HCT116 (cell line): ENCODE measurements around the gene S1PR2. TPM values are rescaled to one million over a fixed set of nuclear protein-coding genes. Genes with fewer than 3 reads are reported as not detected.

Source experiments
- ATAC-seq: fragments of 200-7000 bp; cut with Tn5 transposase; 2 replicates; pipeline ENCODE4 v1.9.1; 2020; ENCODE audit warnings: mild to moderate bottlenecking, moderate library complexity
- BruUV-seq: library from RNA; stranded (reverse); fragments of 400-500 nt; replicated peaks from 2 replicates; lab custom pipeline; 2021; lab: Mats Ljungman, UMichigan
- CTCF ChIA-PET: fragments of 300-600 bp; sonication (Branson Sonifier 250); formaldehyde crosslinking; loops from one replicate; lab custom pipeline; 2021; ENCODE audit warnings: antibody characterized with exemption; lab: Charles Lee
- POLR2A ChIA-PET: fragments of 300-600, 350-600 bp; sonication (Branson Sonifier 250); formaldehyde crosslinking; loops from one replicate; lab custom pipeline; 2021; ENCODE audit warnings: antibody characterized with exemption; lab: Charles Lee
- RAD21 ChIA-PET, 2 experiments: fragments of 300-600 bp; sonication (Branson Sonifier 250); formaldehyde crosslinking; loops; one replicate each; lab custom pipeline; 2023; ENCODE audit warnings: low total read pairs in 2 of 2; ENCODE audit not compliant: uncharacterized antibody in 2 of 2, unreplicated experiment in 2 of 2, low non-redundant PET in 1 of 2; lab: Charles Lee
- DNase-seq: peaks from one replicate; pipeline ENCODE4 v3.0.0-alpha.2; 2010; ENCODE audit warnings: low read depth, low spot score
- H2AFZ ChIP-seq: fragments of 200-600 bp; shearing (Covaris generic), sonication (generic); 2 replicates; pipeline ENCODE4 v1.6.1; 2017; ENCODE audit warnings: low read depth, mixed run types, mixed read lengths, antibody characterized with exemption, low read length; ENCODE audit not compliant: poor library complexity, severe bottlenecking
- H3K27ac ChIP-seq: 2 replicates; pipeline ENCODE4 v1.5.1; 2012; ENCODE audit warnings: low read depth, low read length
- H3K27me3 ChIP-seq: fragments of 200-600 bp; sonication (generic); 2 replicates; pipeline ENCODE4 v1.6.1; 2016; ENCODE audit warnings: mixed run types, low read length, mixed read lengths; ENCODE audit not compliant: insufficient read depth
- H3K36me3 ChIP-seq, 2 experiments: fragments of 200-500 bp in 1 of 2; fragments of 200-600 bp in 1 of 2; sonication (Bioruptor generic) in 1 of 2; sonication (generic) in 1 of 2; 2 replicates each; pipeline versions ENCODE4 v1.5.1 to v1.6.1; 2014 to 2016; ENCODE audit warnings: low read length in 2 of 2, inconsistent platforms in 1 of 2, mixed read lengths in 1 of 2, mixed run types in 1 of 2; ENCODE audit not compliant: insufficient read depth in 2 of 2, control insufficient read depth in 1 of 2
- H3K4me1 ChIP-seq, 2 experiments: fragments of 200-600 bp in 1 of 2; sonication (generic) in 1 of 2; 2 replicates each; pipeline versions ENCODE4 v1.5.1 to v1.6.1; 2012 to 2017; ENCODE audit warnings: low read length in 2 of 2, inconsistent platforms in 1 of 2, mild to moderate bottlenecking in 1 of 2, mixed read lengths in 1 of 2, mixed run types in 1 of 2, moderate library complexity in 1 of 2; ENCODE audit not compliant: insufficient read depth in 2 of 2, control insufficient read depth in 1 of 2
- H3K4me2 ChIP-seq: fragments of 200-600 bp; sonication (generic); 2 replicates; pipeline ENCODE4 v1.6.1; 2017; ENCODE audit warnings: mixed run types, low read length, mixed read lengths
- H3K4me3 ChIP-seq, 2 experiments: fragments of 200-600 bp in 1 of 2; sonication (generic) in 1 of 2; replicated peaks in 1 of 2; 2 replicates each; pipeline ENCODE4 v1.5.1; 2011 to 2016; ENCODE audit warnings: low read length in 2 of 2, control low read depth in 1 of 2, low read depth in 1 of 2, mild to moderate bottlenecking in 1 of 2, mixed read lengths in 1 of 2, mixed run types in 1 of 2
- H3K79me2 ChIP-seq: fragments of 200-600 bp; sonication (generic); 2 replicates; pipeline ENCODE4 v1.6.1; 2017; ENCODE audit warnings: mild to moderate bottlenecking, mixed run types, low read length, moderate library complexity, mixed read lengths; ENCODE audit not compliant: insufficient read depth
- H3K9ac ChIP-seq: fragments of 200-600 bp; sonication (generic); 2 replicates; pipeline ENCODE4 v1.6.1; 2016; ENCODE audit warnings: low read length, mixed read lengths
- H3K9me2 ChIP-seq: fragments of 200-600 bp; sonication (generic), shearing (Covaris generic); 2 replicates; pipeline ENCODE4 v1.6.1; 2017; ENCODE audit warnings: mixed run types, mild to moderate bottlenecking, moderate library complexity; ENCODE audit not compliant: insufficient read depth
- H3K9me3 ChIP-seq, 2 experiments: fragments of 200-500 bp in 1 of 2; fragments of 200-600 bp in 1 of 2; sonication (Bioruptor generic) in 1 of 2; sonication (generic) in 1 of 2; 2 replicates each; pipeline ENCODE4 v1.6.1; 2014 to 2017; ENCODE audit warnings: low read length in 2 of 2, mixed read lengths in 2 of 2, inconsistent platforms in 1 of 2, low read depth in 1 of 2, mild to moderate bottlenecking in 1 of 2, mixed run types in 1 of 2, moderate library complexity in 1 of 2; ENCODE audit not compliant: control insufficient read depth in 1 of 2, insufficient read depth in 1 of 2
- H4K20me1 ChIP-seq: fragments of 200-600 bp; sonication (generic), shearing (Covaris generic); 2 replicates; pipeline ENCODE4 v1.6.1; 2017; ENCODE audit warnings: mixed run types, mild to moderate bottlenecking, moderate library complexity; ENCODE audit not compliant: insufficient read depth
- ATF3 ChIP-seq: IDR thresholded peaks from 2 replicates; pipeline ENCODE4 v1.6.1; 2012
- CBX3 ChIP-seq: IDR thresholded peaks from 2 replicates; pipeline ENCODE4 v1.6.1; 2012; ENCODE audit warnings: low read depth
- CEBPB ChIP-seq: IDR thresholded peaks from 2 replicates; pipeline ENCODE4 v1.6.1; 2012; ENCODE audit warnings: low read depth
- EZH2 ChIP-seq: fragments of 200-600 bp; sonication (generic); IDR thresholded peaks from 2 replicates; pipeline ENCODE4 v1.6.1; 2017; ENCODE audit warnings: antibody characterized with exemption, mixed run types
- EZH2phosphoT487 ChIP-seq: fragments of 200-600 bp; IDR thresholded peaks from 2 replicates; pipeline ENCODE4 v1.6.1; 2018; ENCODE audit warnings: antibody characterized with exemption, borderline replicate concordance
- FOSL1 ChIP-seq: IDR thresholded peaks from 2 replicates; pipeline ENCODE4 v1.6.1; 2012; ENCODE audit warnings: low read depth
- JUND ChIP-seq: IDR thresholded peaks from 2 replicates; pipeline ENCODE4 v1.6.1; 2012
- MAX ChIP-seq: IDR thresholded peaks from 2 replicates; pipeline ENCODE4 v1.6.1; 2012
- POLR2A ChIP-seq: IDR thresholded peaks from 2 replicates; pipeline ENCODE4 v1.7.0; 2011; ENCODE audit warnings: borderline replicate concordance; ENCODE audit not compliant: insufficient read depth, insufficient read length; ENCODE audit errors: extremely low read depth
- POLR2AphosphoS5 ChIP-seq: IDR thresholded peaks from 2 replicates; pipeline ENCODE4 v1.6.1; 2011; ENCODE audit warnings: mild to moderate bottlenecking, low read depth, low read length, moderate library complexity
- RAD21 ChIP-seq: IDR thresholded peaks from 2 replicates; pipeline ENCODE4 v1.6.1; 2012; ENCODE audit warnings: low read depth, mild to moderate bottlenecking
- REST ChIP-seq: IDR thresholded peaks from 2 replicates; pipeline ENCODE4 v1.6.1; 2012; ENCODE audit warnings: low read depth
- SIN3A ChIP-seq: IDR thresholded peaks from 2 replicates; pipeline ENCODE4 v1.6.1; 2012; ENCODE audit warnings: low read depth
- TCF7L2 ChIP-seq: IDR thresholded peaks from 2 replicates; pipeline ENCODE4 v1.7.0; 2011; ENCODE audit warnings: borderline replicate concordance, inconsistent platforms; ENCODE audit not compliant: insufficient read depth, insufficient read length; ENCODE audit errors: extremely low read depth
- YY1 ChIP-seq: IDR thresholded peaks from 2 replicates; pipeline ENCODE4 v1.6.1; 2011; ENCODE audit warnings: low read length, low read depth, moderate library complexity, mild to moderate bottlenecking; ENCODE audit not compliant: insufficient replicate concordance; ENCODE audit errors: extremely low read depth
- ZBTB33 ChIP-seq: IDR thresholded peaks from 2 replicates; pipeline ENCODE4 v1.6.1; 2011; ENCODE audit warnings: mild to moderate bottlenecking, low read length, moderate library complexity; ENCODE audit not compliant: insufficient replicate concordance; ENCODE audit errors: extremely low read depth
- ZNF274 ChIP-seq: fragments of 200-500 bp; sonication (Bioruptor generic); IDR thresholded peaks from 2 replicates; pipeline ENCODE4 v1.6.1; 2014; ENCODE audit warnings: mild to moderate bottlenecking, low read depth, low read length, inconsistent platforms
- intact Hi-C: fragments of 100-400 bp; cut with micrococcal nuclease; formaldehyde crosslinking; loops from 2 replicates; pipeline ENCODE4 v1.10.0; 2022
- total RNA-seq: library from RNA; stranded (reverse); gene quantifications from one replicate; pipeline ENCODE4 v1.2.1, GENCODE V29; 2021; ENCODE audit not compliant: unreplicated experiment

The S1PR2 gene
- total RNA-seq, 1 experiment from 2014 or later: 6.1 TPM

- H3K79me2 ChIP-seq: no peaks in the 10 kb centered on the region
- no peaks in the 10 kb centered on the region for H3K9me3 ChIP-seq
- no peaks in the 10 kb centered on the region for H3K27me3 ChIP-seq
- no peaks in the 10 kb centered on the region for H3K36me3 ChIP-seq
- peak overlapping the region; percentile 22 to 28; a peak in 3 of 4 replicates for H3K4me3 ChIP-seq
- ATAC-seq: peak; percentile 84
- H4K20me1 ChIP-seq: no peaks in the 10 kb centered on the region
- POLR2A ChIA-PET: interaction anchor here (0.8 to 2.0 kb wide), 4 partner anchors 11 to 119 kb away, joined by 3 to 9 read pairs (median 6); partner anchors contain the start of gene ICAM5
- H3K9me2 ChIP-seq: no peaks in the 10 kb centered on the region
- BruUV-seq: no TSS peak
- peak overlapping the region; percentile 47 for H3K9ac ChIP-seq
- H3K27ac ChIP-seq: peak overlapping the region; percentile 8; the same call in 1 of the 2 replicates
- RAD21 ChIA-PET: interaction anchor here (0.8 to 3.2 kb wide), 7 partner anchors 10 to 121 kb away, joined by 3 to 31 read pairs (median 6); partner anchors contain the start of gene RAVER1 (in 1 of the 2)
- intact Hi-C loops: loop anchor here (1.0 kb wide), 1 partner anchor 120 kb away; no protein-coding TSS in a partner anchor
- CTCF ChIA-PET: interaction anchor here (0.6 to 7.2 kb wide), 12 partner anchors 8 to 136 kb away, joined by 3 to 131 read pairs (median 6); partner anchors contain the start of genes ICAM5, RAVER1 and TYK2
- peak; percentile 47 for DNase-seq
- peaks cover 7 to 22% of the 10 kb centered on the region in 2 experiments; a peak in 3 of 4 replicates for H3K4me1 ChIP-seq
- H2AFZ ChIP-seq: peak overlapping the region; percentile 85
- peak overlapping the region; percentile 79 for H3K4me2 ChIP-seq
- TF ChIP-seq ZBTB33 (no peak), RAD21 (peak; percentile 99), CEBPB (no peak), JUND (no peak), ATF3 (no peak), SIN3A (no peak), POLR2AphosphoS5 (0 out of 2 replicates have a peak, but pooled peaks have one; percentile 12), EZH2phosphoT487 (no peak), ZNF274 (no peak), MAX (peak; percentile 74), REST (no peak), TCF7L2 (no peak), EZH2 (no peak), YY1 (no peak), CBX3 (peak; percentile 37; the same call in 1 of the 2 replicates), POLR2A (no peak), FOSL1 (no peak)
Measured at GRCh38 chr19:10269333-10270179, 38.4 kb upstream of the S1PR2 start.
